Measurements from ENCODE around the gene PML. TPM values are rescaled to one million over a fixed set of nuclear protein-coding genes. Genes with fewer than 3 reads are reported as not detected.

The PML gene
- total and polyA plus RNA-seq, 4 donors, result 8.2 to 15.2 (median 10.8) TPM

GRCh38 chr15:73957276-73957675 is 37.2 kb upstream of the PML start (continued):
- TF ChIP-seq REST (IDR thresholded peaks at IDR 0.05) (no peak), JUND (IDR thresholded peaks at IDR 0.05) (no peak), NR2F2 (IDR thresholded peaks at IDR 0.05) (no peak), HNF4A (conservative IDR thresholded peaks at IDR 0.05) (no peak), CTCF (IDR thresholded peaks at IDR 0.05; ENCODE audit: low read depth, low read length, missing input control) (no peak)

GRCh38 chr15:73957785-73958184 is 36.7 kb upstream of the PML start:
- TF ChIP-seq YY1 (IDR thresholded peaks at IDR 0.05) (no peak), EGR1 (IDR thresholded peaks at IDR 0.05; ENCODE audit: low read depth in 2 of 2) (no peak), ATF3 (IDR thresholded peaks at IDR 0.05) (no peak), REST (IDR thresholded peaks at IDR 0.05) (no peak), TAF1 (conservative IDR thresholded peaks at IDR 0.05) (no peak), NR2F2 (IDR thresholded peaks at IDR 0.05) (no peak), GABPA (IDR thresholded peaks at IDR 0.05 in 1 of 2, conservative IDR thresholded peaks at IDR 0.05 in 1 of 2) (no peak)
- Histone ChIP-seq H3K27me3 (ENCODE audit: control insufficient read depth in 4 of 4, insufficient read depth in 4 of 4, low read length in 3 of 4) (peaks cover 0 to 3% (median 0%) of the 10 kb centered on the region in 4 donors), H3K4me3 (ENCODE audit: low read depth in 1 of 3, low read length in 3 of 3) (no peak overlapping the region), H3K36me3 (ENCODE audit: control insufficient read depth in 4 of 4, insufficient read depth in 3 of 4, low read depth in 1 of 4, low read length in 3 of 4) (no peaks in the 10 kb centered on the region), H3K4me1 (ENCODE audit: control insufficient read depth in 4 of 4, insufficient read depth in 4 of 4, low read length in 3 of 4) (no peaks in the 10 kb centered on the region), H3K9me3 (ENCODE audit: control insufficient read depth in 4 of 4, low read length in 3 of 4) (no peaks in the 10 kb centered on the region), H3K9ac (ENCODE audit: low read depth in 1 of 2, low read length in 2 of 2) (no peak overlapping the region), H3K27ac (ENCODE audit: low read depth in 1 of 2, low read length in 2 of 2) (no peak overlapping the region)
- no peak for DNase-seq (ENCODE audit: low spot score)
- 76% methylated on average over 2 of the region's 2 CpGs for WGBS

All from liver (tissue), 9 donors.